Natural killer cell (primary cell): ENCODE results near the gene FAM83C. TPM values are rescaled to one million over a fixed set of nuclear protein-coding genes. Genes with fewer than 3 reads are reported as not detected.
"Not testable (repeated sequence)": the region's sequence is repeated elsewhere in the genome, so short reads cannot be mapped to it uniquely, and the experiment has no call there.

ENCODE experiments used
- ATAC-seq, 3 donors: fragments of 150-1000 bp in 2 of 3; fragments of 200-7000 bp in 1 of 3; cut with Tn5 transposase; 1 replicate in 1 of 3; 2 replicates in 2 of 3; pipeline ENCODE4 v1.10.0; 2021; ENCODE audit warnings: mild to moderate bottlenecking in 2 of 3, moderate library complexity in 2 of 3
- DNase-seq, 2 donors: peaks; one replicate each; pipeline versions ENCODE4 v3.0.0 to v3.0.0-alpha.2; 2013 to 2021; ENCODE audit warnings: mixed read lengths in 1 of 2
- H3K27ac ChIP-seq: one replicate; pipeline ENCODE4 v1.5.1; 2013; ENCODE audit warnings: mild to moderate bottlenecking, low read length
- H3K27me3 ChIP-seq: one replicate; pipeline ENCODE4 v1.6.1; 2013; ENCODE audit warnings: low read length; ENCODE audit not compliant: control insufficient read depth, insufficient read depth
- H3K36me3 ChIP-seq: one replicate; pipeline ENCODE4 v1.6.1; 2013; ENCODE audit warnings: low read length; ENCODE audit not compliant: control insufficient read depth, insufficient read depth
- H3K4me1 ChIP-seq: one replicate; pipeline ENCODE4 v1.6.1; 2013; ENCODE audit warnings: low read length; ENCODE audit not compliant: control insufficient read depth, insufficient read depth
- H3K4me3 ChIP-seq: one replicate; pipeline ENCODE4 v1.5.1; 2013; ENCODE audit warnings: low read length
- H3K9me3 ChIP-seq: one replicate; pipeline ENCODE4 v1.6.1; 2013; ENCODE audit warnings: low read length; ENCODE audit not compliant: control insufficient read depth, insufficient read depth
- H3K27ac Mint-ChIP-seq, 2 donors: one replicate each; pipeline ENCODE4 v1.8.0; 2022; ENCODE audit warnings: mild to moderate bottlenecking in 2 of 2, mixed read lengths in 2 of 2, moderate library complexity in 1 of 2
- H3K27me3 Mint-ChIP-seq, 2 donors: one replicate each; pipeline ENCODE4 v1.8.0; 2022; ENCODE audit warnings: low read depth in 2 of 2, mixed read lengths in 2 of 2
- H3K36me3 Mint-ChIP-seq: one replicate; pipeline ENCODE4 v1.8.0; 2022; ENCODE audit warnings: mixed read lengths
- H3K4me1 Mint-ChIP-seq, 2 donors: one replicate each; pipeline ENCODE4 v1.8.0; 2022; ENCODE audit warnings: mixed read lengths in 2 of 2
- H3K4me3 Mint-ChIP-seq: one replicate; pipeline ENCODE4 v1.8.0; 2022; ENCODE audit warnings: mild to moderate bottlenecking, moderate library complexity, mixed read lengths
- H3K9me3 Mint-ChIP-seq, 2 donors: one replicate each; pipeline ENCODE4 v1.8.0; 2022; ENCODE audit warnings: mixed read lengths in 2 of 2
- CTCF ChIP-seq: fragments of 200-600 bp; IDR thresholded peaks from one replicate; pipeline ENCODE4 v1.8.0; 2022; ENCODE audit warnings: antibody characterized with exemption
- WGBS: methylation state at CpG from one replicate; pipeline ENCODE4 v1.1.7; 2013; ENCODE audit warnings: missing lambda C conversion rate; ENCODE audit not compliant: insufficient coverage; 5-methylcytosine and 5-hydroxymethylcytosine counted together
- intact Hi-C: fragments of 100-400 bp; cut with micrococcal nuclease; formaldehyde crosslinking; loops from one replicate; pipeline ENCODE4 v1.14.2; 2022
- total RNA-seq, 4 donors: library from RNA; stranded (reverse); fragments of 120-200 nt in 1 of 4; gene quantifications; one replicate each; pipeline versions ENCODE4 v1.2.3 to v1.2.4, GENCODE V29; 2013 to 2022

Gene FAM83C
- total RNA-seq, 3 donors from 2014 or later (not counting 1 experiment from before 2014, with no cell fraction given): not detected

- Mint-ChIP-seq H3K36me3 (no peaks in the 10 kb centered on the region), H3K9me3 (no peaks in the 10 kb centered on the region), H3K27me3 (no peaks in the 10 kb centered on the region), H3K4me3 (no peak overlapping the region), H3K4me1 (peaks cover 14 to 29% of the 10 kb centered on the region in 2 donors), H3K27ac (peak overlapping the region in 1 of 2 donors; percentile 48)
- H3K4me1 ChIP-seq: peaks cover 9% of the 10 kb centered on the region
- ATAC-seq: no peak
- no peak overlapping the region for H3K4me3 ChIP-seq
- DNase-seq: no peak
- no peak for TF ChIP-seq CTCF
- H3K27me3 ChIP-seq: no peaks in the 10 kb centered on the region
- H3K9me3 ChIP-seq: no peaks in the 10 kb centered on the region
- 92% methylated on average over 5 of the region's 5 CpGs for WGBS
- no peaks in the 10 kb centered on the region for H3K36me3 ChIP-seq
- H3K27ac ChIP-seq: no peak overlapping the region
- intact Hi-C loops: no loop called here
These were observed 25.4 kb upstream of the FAM83C start for GRCh38 chr20:35317416-35318210.

GRCh38 chr20:35316086-35316485 is 23.9 kb upstream of the FAM83C start:
- H3K9me3 ChIP-seq: no peaks in the 10 kb centered on the region
- Mint-ChIP-seq H3K36me3 (no peaks in the 10 kb centered on the region), H3K27ac (peak overlapping the region; percentile 21 to 78), H3K4me3 (no peak overlapping the region), H3K4me1 (peaks cover 14 to 34% of the 10 kb centered on the region in 2 donors), H3K9me3 (no peaks in the 10 kb centered on the region), H3K27me3 (no peaks in the 10 kb centered on the region)
- no peaks in the 10 kb centered on the region for H3K36me3 ChIP-seq
- WGBS: 94% methylated on average over 2 of the region's 2 CpGs
- DNase-seq (no peak), ATAC-seq (no peak)
- H3K4me1 ChIP-seq: peaks cover 9% of the 10 kb centered on the region
- intact Hi-C loops: no loop called here
- no peak for TF ChIP-seq CTCF
- H3K27ac ChIP-seq: no peak overlapping the region
- H3K4me3 ChIP-seq: no peak overlapping the region
- no peaks in the 10 kb centered on the region for H3K27me3 ChIP-seq

- Mint-ChIP-seq H3K27ac (peak overlapping the region; percentile 50 to 78), H3K4me1 (peaks cover 14 to 34% of the 10 kb centered on the region in 2 donors)
- 97% methylated on average over 7 of the region's 7 CpGs for WGBS
- H3K36me3 Mint-ChIP-seq, H3K27me3 Mint-ChIP-seq, H3K4me1 ChIP-seq, intact Hi-C loops, H3K9me3 ChIP-seq, ATAC-seq, H3K4me3 ChIP-seq, H3K9me3 Mint-ChIP-seq, H3K27me3 ChIP-seq, H3K27ac ChIP-seq, H3K4me3 Mint-ChIP-seq, DNase-seq, H3K36me3 ChIP-seq: not testable (repeated sequence)
These were observed 23.4 kb upstream of the FAM83C start for GRCh38 chr20:35315632-35316020.

- Histone ChIP-seq H3K27ac (no peak overlapping the region), H3K4me3 (no peak overlapping the region), H3K4me1 (peaks cover 9% of the 10 kb centered on the region), H3K36me3 (no peaks in the 10 kb centered on the region), H3K9me3 (no peaks in the 10 kb centered on the region), H3K27me3 (no peaks in the 10 kb centered on the region)
- Mint-ChIP-seq H3K36me3 (no peaks in the 10 kb centered on the region), H3K4me1 (peaks cover 14 to 34% of the 10 kb centered on the region in 2 donors), H3K27ac (peak overlapping the region; percentile 50 to 78), H3K4me3 (peak overlapping the region; percentile 26), H3K27me3 (no peaks in the 10 kb centered on the region), H3K9me3 (no peaks in the 10 kb centered on the region)
- intact Hi-C loops: no loop called here
- TF ChIP-seq CTCF: no peak
- DNase-seq (no peak), ATAC-seq (peak; percentile 56 to 73 (median 69))
- 52% methylated on average over 3 of the region's 3 CpGs for WGBS
These were observed 22.8 kb upstream of the FAM83C start for GRCh38 chr20:35314816-35315631.
